NCI-H69 (cell line): ENCODE measurements around the gene SEMA5A.

Experiments
- DNase-seq: peaks from one replicate; lab custom pipeline; 2025; lab: John Stamatoyannopoulos, UW

Gene SEMA5A

DNA sequence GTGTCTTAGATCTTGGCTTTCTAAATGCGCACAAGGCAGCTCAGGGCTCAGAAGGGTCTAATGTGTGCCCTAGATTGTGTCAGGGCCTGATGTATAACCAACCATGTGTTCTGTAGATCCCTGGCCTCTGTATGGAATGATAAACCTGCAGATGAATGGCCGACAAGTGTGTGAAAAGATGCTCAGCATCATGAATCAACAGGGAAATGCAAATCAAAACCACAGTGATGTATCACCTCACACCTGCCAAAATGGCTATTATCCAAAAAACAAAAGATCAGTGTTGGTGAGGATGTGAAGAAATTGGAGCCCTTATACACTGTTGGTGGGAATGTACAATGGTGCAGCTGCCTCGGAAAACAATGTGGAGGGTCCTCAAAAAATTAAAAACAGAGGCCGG lies 489.8 kb downstream of the SEMA5A start:
- DNase-seq, result no peak

GRCh38 chr5:9054821-9055589 lies 490.9 kb downstream of the SEMA5A start:
- DNase-seq, result no peak

GRCh38 chr5:9054322-9054721 lies 491.6 kb downstream of the SEMA5A start:
- no peak for DNase-seq

GRCh38 chr5:9052421-9052820 lies 493.5 kb downstream of the SEMA5A start:
- DNase-seq, result no peak

DNA sequence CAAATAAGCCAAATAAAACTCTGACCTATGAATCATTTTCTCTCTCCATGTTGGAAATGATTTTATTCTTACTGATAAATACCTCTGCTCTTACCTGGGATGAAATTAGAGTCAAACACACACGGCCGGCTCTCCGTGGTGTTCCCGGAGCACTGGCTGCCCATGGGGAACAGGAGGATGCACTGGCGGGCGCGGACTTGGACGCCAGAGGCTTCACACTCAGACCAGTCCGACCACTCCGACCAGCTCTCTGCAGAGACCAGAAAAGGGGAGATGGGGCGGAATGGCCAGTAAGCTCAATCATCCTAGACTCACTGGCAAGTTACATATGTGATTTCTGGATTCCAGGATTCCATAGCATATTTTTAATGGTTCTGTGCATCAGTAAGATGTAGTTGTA lies 494.1 kb downstream of the SEMA5A start:
- no peak for DNase-seq

DNA sequence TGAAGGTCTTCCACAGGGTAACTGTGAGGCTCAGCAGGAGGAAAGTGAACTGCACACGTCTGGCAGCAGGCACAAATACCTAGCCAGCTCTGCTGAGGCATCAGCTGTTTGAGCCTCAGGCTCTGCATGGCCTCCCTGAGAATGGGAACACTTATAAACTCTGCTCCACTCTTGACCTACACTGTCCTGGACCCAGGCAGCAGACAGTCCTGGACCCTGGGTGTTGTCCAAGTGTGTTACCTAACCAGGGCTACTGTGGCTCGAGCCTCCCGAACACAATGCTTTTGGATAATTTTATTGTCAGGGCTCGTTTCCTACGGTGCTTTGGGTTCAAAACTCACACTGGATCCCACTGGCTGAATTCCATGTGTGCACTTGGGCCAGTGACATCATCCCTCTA lies 497.9 kb downstream of the SEMA5A start:
- DNase-seq, result no peak

GRCh38 chr5:9046756-9047481 lies 499.0 kb downstream of the SEMA5A start:
- DNase-seq, result peak; percentile 14

DNA sequence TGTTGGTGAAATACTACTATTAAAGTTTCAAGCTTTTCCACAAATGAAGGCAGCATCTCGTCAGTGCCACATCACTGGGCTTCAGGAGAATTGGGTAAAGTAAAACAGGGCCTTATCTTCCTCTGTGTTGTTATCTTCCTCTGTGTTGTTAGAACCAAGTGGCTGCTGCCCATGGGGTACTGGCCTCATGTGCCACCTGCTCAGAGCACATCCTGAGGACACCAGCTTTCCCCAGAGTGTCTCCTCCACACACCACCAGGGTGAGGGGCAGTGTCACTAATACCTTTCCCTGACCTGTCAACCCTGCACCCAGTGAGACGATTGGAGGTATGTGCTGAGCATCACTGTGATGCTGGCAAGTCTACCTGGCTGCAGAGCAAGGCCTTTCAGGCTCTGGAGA lies 499.9 kb downstream of the SEMA5A start:
- no peak for DNase-seq

DNA sequence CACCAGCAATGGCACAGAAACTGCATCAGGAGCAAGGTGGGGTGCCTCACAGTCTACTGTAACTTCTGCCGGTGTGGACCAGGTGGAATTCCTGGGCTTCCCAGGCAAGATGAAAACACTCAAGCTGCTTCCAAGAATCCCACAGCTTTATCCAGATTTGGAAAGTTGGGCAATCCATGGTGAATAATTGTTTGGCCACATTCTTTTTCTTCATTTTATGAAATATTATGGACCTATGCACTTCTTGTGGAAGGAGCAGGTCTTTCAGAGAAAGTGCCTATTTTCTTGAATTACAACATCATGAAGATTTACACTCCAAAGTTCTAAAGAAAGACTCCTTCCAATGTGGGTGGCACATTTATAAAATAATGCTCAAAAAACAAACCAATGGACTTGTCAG lies 503.6 kb downstream of the SEMA5A start:
- no peak for DNase-seq

- DNase-seq, result no peak
Measured at GRCh38 chr5:9040475-9040874, 505.4 kb downstream of the SEMA5A start.

- DNase-seq, result no peak
Measured at GRCh38 chr5:9037048-9037447, 508.8 kb downstream of the SEMA5A start.

GRCh38 chr5:9035346-9035745 lies 510.5 kb downstream of the SEMA5A start:
- DNase-seq, result no peak

DNA sequence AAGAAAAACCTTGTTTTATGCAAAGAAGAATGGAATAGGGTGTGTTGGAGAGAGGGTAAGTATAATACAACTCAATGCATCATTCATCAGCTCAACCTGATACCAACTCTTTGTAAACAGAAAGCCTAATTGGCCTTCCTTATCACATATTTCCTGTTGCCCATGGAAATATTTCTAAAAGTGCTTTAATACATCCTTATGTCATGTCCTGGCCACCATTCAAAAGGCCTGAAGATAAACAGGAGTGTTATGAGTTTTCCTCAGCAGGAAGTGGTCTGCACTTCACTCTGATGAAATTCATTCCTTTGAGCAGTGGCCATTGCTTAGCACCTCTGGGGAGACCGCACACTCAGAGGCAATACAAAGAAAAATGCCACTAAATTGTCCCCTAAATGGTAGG lies 511.2 kb downstream of the SEMA5A start:
- DNase-seq, result no peak

DNA sequence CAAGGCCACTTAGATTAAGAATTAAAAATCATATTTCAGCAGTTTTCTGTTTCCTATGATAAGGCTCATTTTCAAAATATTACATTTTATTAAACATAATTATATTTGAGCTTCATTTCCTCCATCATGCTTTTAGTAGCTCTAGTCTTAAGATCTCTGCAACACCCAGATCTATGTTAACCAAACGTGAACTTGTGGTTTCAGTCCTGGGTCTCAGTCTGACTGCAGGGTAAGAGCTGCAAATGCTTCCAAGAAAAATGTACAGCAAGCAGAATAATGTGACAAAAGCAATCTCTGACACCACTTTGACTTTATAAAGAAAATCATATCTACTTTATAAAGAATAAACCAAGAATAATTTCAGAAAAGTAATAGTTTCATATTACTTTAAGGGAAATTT lies 512.4 kb downstream of the SEMA5A start:
- DNase-seq, result no peak

- DNase-seq, result no peak
Measured at GRCh38 chr5:9025942-9026341, 519.9 kb downstream of the SEMA5A start.

DNA sequence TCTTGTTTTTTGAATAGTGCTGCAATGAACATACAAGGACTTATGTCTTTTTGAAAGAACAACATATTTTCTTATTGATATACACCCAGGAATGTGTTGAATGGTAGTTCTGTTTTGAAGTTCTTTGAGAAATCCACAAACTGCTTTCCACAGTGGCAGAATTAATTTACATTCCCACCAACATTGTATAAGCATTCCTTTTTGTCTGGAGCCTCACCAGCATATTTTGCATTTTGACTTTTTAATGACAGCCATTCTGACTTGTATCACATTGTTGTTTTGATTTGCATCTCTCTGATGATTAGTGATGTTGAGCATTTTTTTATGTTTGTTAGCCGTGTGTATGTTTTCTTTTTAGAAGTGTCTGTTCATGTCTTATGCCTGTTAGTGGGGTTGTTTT lies 524.9 kb downstream of the SEMA5A start:
- no peak for DNase-seq

- DNase-seq, result no peak
Measured at GRCh38 chr5:9015937-9016270, 530.0 kb downstream of the SEMA5A start.

DNA sequence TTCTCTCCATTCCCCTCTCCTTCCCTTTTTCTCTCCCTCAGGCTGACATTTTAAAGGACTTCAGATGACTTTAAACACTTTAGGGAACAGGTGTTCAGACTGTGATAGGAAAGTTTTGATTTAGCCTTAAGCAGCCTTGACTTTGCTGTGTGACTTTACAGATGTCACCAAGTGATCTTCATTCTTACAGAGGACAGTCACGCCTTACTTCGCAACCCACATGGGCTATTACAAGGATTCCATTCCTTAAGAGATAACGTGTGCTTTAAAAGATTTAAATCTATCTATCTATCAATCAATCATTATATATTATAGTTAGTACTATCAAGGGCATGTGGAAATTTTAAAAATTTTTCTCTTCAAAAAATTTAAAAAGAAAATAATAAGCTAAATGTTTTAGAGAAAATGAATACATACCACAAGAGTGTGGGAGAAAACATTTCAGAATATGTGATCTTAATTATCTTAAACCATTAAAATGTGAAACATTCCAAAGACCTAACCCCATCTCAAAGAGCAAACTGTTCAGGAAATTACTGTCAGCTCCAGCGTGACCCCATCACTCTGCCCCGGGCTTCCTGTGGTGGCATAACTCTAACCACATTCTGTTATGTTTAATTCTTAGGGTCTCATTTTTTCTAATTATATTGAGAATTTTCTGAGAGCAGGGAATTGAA lies 530.5 kb downstream of the SEMA5A start:
- no peak for DNase-seq

DNA sequence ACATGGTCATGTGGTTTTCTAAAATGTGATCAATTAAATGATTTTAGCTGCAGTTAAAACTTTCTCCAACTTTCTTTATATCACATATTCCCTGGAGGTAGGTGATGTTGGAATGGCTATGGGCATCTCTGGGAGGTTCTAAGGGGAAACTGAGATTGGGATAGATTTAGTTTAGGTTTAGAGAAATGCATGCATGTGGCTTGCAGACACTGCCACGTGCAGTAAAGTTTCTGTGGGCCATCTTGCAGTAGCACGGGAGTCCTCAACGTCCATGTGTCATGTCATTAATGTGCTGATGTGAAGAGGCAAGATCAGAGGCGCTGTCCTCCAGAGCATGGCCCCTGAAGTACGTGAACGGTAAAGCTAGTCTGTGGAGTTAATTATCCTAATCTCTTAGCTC lies 532.7 kb downstream of the SEMA5A start:
- no peak for DNase-seq

DNA sequence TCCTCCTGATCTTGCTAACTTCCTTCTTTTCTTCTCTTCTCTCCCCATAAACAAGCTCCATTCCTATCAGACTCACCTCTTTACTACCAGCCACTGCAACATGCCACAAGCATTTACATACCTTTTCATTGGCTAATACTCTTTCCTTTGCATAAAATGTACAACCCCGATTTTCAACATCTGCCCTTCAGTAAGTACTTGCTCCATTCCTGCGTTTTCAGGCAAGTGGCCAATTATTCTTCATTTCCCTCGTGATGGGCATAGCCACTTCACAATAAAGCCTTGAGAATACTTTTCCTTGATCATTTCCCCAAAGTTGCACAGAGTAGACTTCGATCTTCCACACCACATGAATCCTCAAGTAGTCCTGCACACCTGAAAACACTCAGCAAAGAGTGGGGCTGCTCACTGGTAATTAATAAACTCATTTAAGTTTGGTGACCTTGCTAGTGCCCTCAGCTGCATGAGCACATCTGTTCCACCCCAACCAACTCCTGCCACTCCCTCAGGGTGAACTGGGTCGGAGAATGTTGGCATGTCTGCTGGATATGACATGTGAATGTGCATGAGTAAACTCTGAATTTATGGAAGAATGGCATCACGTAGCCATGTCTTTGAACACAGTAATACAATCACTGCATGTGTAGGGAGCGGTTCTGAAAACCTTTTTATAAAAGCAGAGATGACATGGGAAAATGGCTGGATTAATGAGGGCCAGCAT lies 535.8 kb downstream of the SEMA5A start:
- DNase-seq, result no peak

- peak; percentile 6 for DNase-seq
Measured at GRCh38 chr5:8997542-8998070, 548.3 kb downstream of the SEMA5A start.

GRCh38 chr5:8993031-8993430 lies 552.8 kb downstream of the SEMA5A start:
- peak; percentile 41 for DNase-seq
